ENCODE results near the gene SCAF4. TPM values are rescaled to one million over a fixed set of nuclear protein-coding genes. Genes with fewer than 3 reads are reported as not detected.
"Not testable (repeated sequence)": the region's sequence is repeated elsewhere in the genome, so short reads cannot be mapped to it uniquely, and the experiment has no call there.

SCAF4 gene
- polyA plus RNA-seq, 2 of the 4 experiments (the other 2 are of a cell fraction): 10.4 to 16.6 TPM

- WGBS (ENCODE audit: missing lambda C conversion rate): 91% methylated on average over 12 of the region's 12 CpGs
- POLR2A ChIA-PET: no interaction called here
- FAIRE-seq: no peak
- Histone ChIP-seq H3K9me3 (no peaks in the 10 kb centered on the region), H3K27ac (no peak overlapping the region), H3K4me2 (no peak overlapping the region), H3K4me3 (no peak overlapping the region), H3K4me1 (no peaks in the 10 kb centered on the region)
- no peak for ATAC-seq
- TF ChIP-seq POLR2AphosphoS2 (conservative IDR thresholded peaks at IDR 0.05; ENCODE audit: low read length): no peak
- TF ChIP-seq GATA3 (IDR thresholded peaks at IDR 0.05; ENCODE audit: borderline replicate concordance): no peak
- no peak for TF ChIP-seq E2F6 (IDR thresholded peaks at IDR 0.05; ENCODE audit: borderline replicate concordance, low read depth)
- no peak for TF ChIP-seq HOXB5 (CRISPR knock-in tag; IDR thresholded peaks at IDR 0.05)
- no peak for TF ChIP-seq ZNF302 (CRISPR knock-in tag; IDR thresholded peaks at IDR 0.05)
- CTCF ChIA-PET: no interaction called here
- no peak for DNase-seq (ENCODE audit: low read depth in 1 of 2, low spot score in 1 of 2)
Measured at GRCh38 chr21:31641416-31641922, 90.4 kb downstream of the SCAF4 start.

- TF ChIP-seq EHF (CRISPR knock-in tag; IDR thresholded peaks at IDR 0.05) (no peak), HOXB5 (CRISPR knock-in tag; IDR thresholded peaks at IDR 0.05) (no peak), KDM5A (IDR thresholded peaks at IDR 0.05) (no peak), CBX8 (IDR thresholded peaks at IDR 0.05) (no peak), TP53 (CRISPR knock-in tag; IDR thresholded peaks at IDR 0.05) (no peak), FOSL2 (IDR thresholded peaks at IDR 0.05) (no peak), FOSL2 (CRISPR knock-in tag; IDR thresholded peaks at IDR 0.05) (no peak), SREBF2 (IDR thresholded peaks at IDR 0.05) (no peak), BCL3 (IDR thresholded peaks at IDR 0.05) (no peak), ZC3H11A (IDR thresholded peaks at IDR 0.05) (no peak), NR3C1 (IDR thresholded peaks at IDR 0.05) (no peak), CBX2 (IDR thresholded peaks at IDR 0.05; ENCODE audit: borderline replicate concordance, low read depth) (no peak), MAFK (IDR thresholded peaks at IDR 0.05; ENCODE audit: partially characterized antibody) (no peak), CHD4 (IDR thresholded peaks at IDR 0.05; ENCODE audit: borderline replicate concordance) (no peak), ESRRA (IDR thresholded peaks at IDR 0.05; ENCODE audit: borderline replicate concordance, low read length) (no peak)
- CTCF ChIA-PET: no interaction called here
- DNase-seq (ENCODE audit: low read depth in 1 of 2, low spot score in 1 of 2) (no peak), FAIRE-seq (no peak), ATAC-seq (no peak)
- Histone ChIP-seq H3K4me3 (no peak overlapping the region), H3K9me3 (no peaks in the 10 kb centered on the region), H3K4me1 (no peaks in the 10 kb centered on the region), H3K27ac (no peak overlapping the region), H3K4me2 (no peak overlapping the region)
- 55% methylated on average over 2 of the region's 2 CpGs for WGBS (ENCODE audit: missing lambda C conversion rate)
- POLR2A ChIA-PET: no interaction called here
Measured at GRCh38 chr21:31636874-31637273, 95.0 kb downstream of the SCAF4 start.

GRCh38 chr21:31634993-31635392, 96.9 kb downstream of the SCAF4 start:
- FAIRE-seq: no peak
- Histone ChIP-seq H3K4me1 (peaks cover 6% of the 10 kb centered on the region), H3K27ac (no peak overlapping the region), H3K4me2 (no peak overlapping the region), H3K4me3 (no peak overlapping the region), H3K9me3 (no peaks in the 10 kb centered on the region)
- POLR2A ChIA-PET: no interaction called here
- CTCF ChIA-PET: no interaction called here
- TF ChIP-seq ZNF302 (CRISPR knock-in tag; IDR thresholded peaks at IDR 0.05): no peak
- no peak for TF ChIP-seq PBX3 (IDR thresholded peaks at IDR 0.05)
- TF ChIP-seq MYC (IDR thresholded peaks at IDR 0.05; ENCODE audit: borderline replicate concordance, low read length): no peak
- TF ChIP-seq SMC3 (IDR thresholded peaks at IDR 0.05): no peak
- no peak for TF ChIP-seq CHD2 (IDR thresholded peaks at IDR 0.05; ENCODE audit: low read length, partially characterized antibody)
- TF ChIP-seq MAFK (IDR thresholded peaks at IDR 0.05; ENCODE audit: partially characterized antibody): no peak
- TF ChIP-seq GATA3 (IDR thresholded peaks at IDR 0.05; ENCODE audit: borderline replicate concordance): no peak
- no peak for TF ChIP-seq FOSB (CRISPR knock-in tag; IDR thresholded peaks at IDR 0.05)
- TF ChIP-seq USF2 (IDR thresholded peaks at IDR 0.05): no peak
- no peak for TF ChIP-seq ZFP36 (IDR thresholded peaks at IDR 0.05; ENCODE audit: borderline replicate concordance, partially characterized antibody)
- TF ChIP-seq BCL3 (IDR thresholded peaks at IDR 0.05): no peak
- no peak for TF ChIP-seq EHMT2 (IDR thresholded peaks at IDR 0.05; ENCODE audit: low read depth)
- TF ChIP-seq POLR2AphosphoS2 (conservative IDR thresholded peaks at IDR 0.05; ENCODE audit: low read length): no peak
- TF ChIP-seq EP300 (IDR thresholded peaks at IDR 0.05): no peak
- no peak for ATAC-seq
- no peak for DNase-seq (ENCODE audit: low read depth in 1 of 2, low spot score in 1 of 2)
- WGBS (ENCODE audit: missing lambda C conversion rate): 67% methylated on average over 3 of the region's 3 CpGs

GRCh38 chr21:31631881-31632280, 100.0 kb downstream of the SCAF4 start:
- peaks cover 13% of the 10 kb centered on the region for H3K4me1 ChIP-seq
- DNase-seq (ENCODE audit: low read depth in 1 of 2, low spot score in 1 of 2); POLR2A ChIA-PET; H3K27ac ChIP-seq; CTCF ChIA-PET; H3K4me2 ChIP-seq; H3K9me3 ChIP-seq; H3K4me3 ChIP-seq; FAIRE-seq; ATAC-seq: not testable (repeated sequence)
- 93% methylated on average over 3 of the region's 6 CpGs for WGBS (ENCODE audit: missing lambda C conversion rate)

Data from A549 (cell line).